Measurements from ENCODE around the gene IMPDH2.

DNA sequence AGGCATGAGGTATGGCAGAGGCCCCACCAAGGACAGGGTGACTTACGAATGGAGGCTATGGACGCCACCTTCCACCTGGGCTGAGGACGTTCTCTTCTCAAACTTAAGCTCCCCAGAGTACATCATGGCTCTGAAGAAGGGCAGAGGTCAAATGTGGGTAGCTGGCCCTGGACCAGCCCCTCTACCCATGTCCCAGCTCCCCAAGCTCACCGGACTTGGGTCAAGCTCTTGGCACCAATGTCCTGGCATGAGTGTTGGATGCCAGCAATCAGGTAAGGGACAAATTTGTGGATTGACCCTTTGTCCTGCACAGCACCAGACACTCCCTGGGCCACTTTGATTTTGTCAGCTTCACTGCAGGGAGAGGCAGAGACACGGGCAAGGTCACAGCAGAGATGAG is 4.7 kb downstream of the IMPDH2 start:
- TF ChIP-seq, protein P1, sequence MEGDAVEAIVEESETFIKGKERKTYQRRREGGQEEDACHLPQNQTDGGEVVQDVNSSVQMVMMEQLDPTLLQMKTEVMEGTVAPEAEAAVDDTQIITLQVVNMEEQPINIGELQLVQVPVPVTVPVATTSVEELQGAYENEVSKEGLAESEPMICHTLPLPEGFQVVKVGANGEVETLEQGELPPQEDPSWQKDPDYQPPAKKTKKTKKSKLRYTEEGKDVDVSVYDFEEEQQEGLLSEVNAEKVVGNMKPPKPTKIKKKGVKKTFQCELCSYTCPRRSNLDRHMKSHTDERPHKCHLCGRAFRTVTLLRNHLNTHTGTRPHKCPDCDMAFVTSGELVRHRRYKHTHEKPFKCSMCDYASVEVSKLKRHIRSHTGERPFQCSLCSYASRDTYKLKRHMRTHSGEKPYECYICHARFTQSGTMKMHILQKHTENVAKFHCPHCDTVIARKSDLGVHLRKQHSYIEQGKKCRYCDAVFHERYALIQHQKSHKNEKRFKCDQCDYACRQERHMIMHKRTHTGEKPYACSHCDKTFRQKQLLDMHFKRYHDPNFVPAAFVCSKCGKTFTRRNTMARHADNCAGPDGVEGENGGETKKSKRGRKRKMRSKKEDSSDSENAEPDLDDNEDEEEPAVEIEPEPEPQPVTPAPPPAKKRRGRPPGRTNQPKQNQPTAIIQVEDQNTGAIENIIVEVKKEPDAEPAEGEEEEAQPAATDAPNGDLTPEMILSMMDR (conservative IDR thresholded peaks at IDR 0.05; ENCODE audit: low read length), result no peak
- no peak for TF ChIP-seq EZH2phosphoT487 (IDR thresholded peaks at IDR 0.05; ENCODE audit: borderline replicate concordance)
